Measurements from ENCODE around the gene RNF38. TPM values are rescaled to one million over a fixed set of nuclear protein-coding genes. Genes with fewer than 3 reads are reported as not detected.
"Not testable (repeated sequence)": the region's sequence is repeated elsewhere in the genome, so short reads cannot be mapped to it uniquely, and the experiment has no call there.

Gene RNF38
- total RNA-seq, 1 donor from 2014 or later, result 31.5 TPM

- DNase-seq (ENCODE audit: low spot score); H3K27me3 Mint-ChIP-seq (ENCODE audit: insufficient read depth); H3K36me3 Mint-ChIP-seq (ENCODE audit: low read depth); H3K9me3 Mint-ChIP-seq; H3K4me3 Mint-ChIP-seq; H3K27ac Mint-ChIP-seq; intact Hi-C loops (cut with micrococcal nuclease); H3K4me1 Mint-ChIP-seq (ENCODE audit: low read depth): not testable (repeated sequence)
Observed at GRCh38 chr9:36294996-36295395, 105.1 kb downstream of the RNF38 start.

GRCh38 chr9:36293918-36294317 lies 106.2 kb downstream of the RNF38 start:
- Mint-ChIP-seq H3K4me1 (ENCODE audit: low read depth) (no peaks in the 10 kb centered on the region), H3K4me3 (no peak overlapping the region), H3K27ac (no peak overlapping the region), H3K9me3 (no peaks in the 10 kb centered on the region), H3K27me3 (ENCODE audit: insufficient read depth) (no peaks in the 10 kb centered on the region), H3K36me3 (ENCODE audit: low read depth) (no peaks in the 10 kb centered on the region)
- DNase-seq (ENCODE audit: low spot score), result no peak
- intact Hi-C loops (cut with micrococcal nuclease), result no loop called here

GRCh38 chr9:36293171-36293570 lies 106.9 kb downstream of the RNF38 start:
- H3K27me3 Mint-ChIP-seq (ENCODE audit: insufficient read depth), result no peaks in the 10 kb centered on the region
- no peaks in the 10 kb centered on the region for H3K9me3 Mint-ChIP-seq
- H3K4me1 Mint-ChIP-seq (ENCODE audit: low read depth), result peaks cover 1% of the 10 kb centered on the region

GRCh38 chr9:36292641-36293040 lies 107.4 kb downstream of the RNF38 start:
- no peak overlapping the region for H3K4me3 Mint-ChIP-seq
- intact Hi-C loops (cut with micrococcal nuclease), result no loop called here

More at GRCh38 chr9:36293171-36293570, 106.9 kb downstream of the RNF38 start:
- H3K27ac Mint-ChIP-seq, result no peak overlapping the region
- H3K36me3 Mint-ChIP-seq (ENCODE audit: low read depth), result no peaks in the 10 kb centered on the region
- intact Hi-C loops (cut with micrococcal nuclease), result no loop called here
- no peak overlapping the region for H3K4me3 Mint-ChIP-seq
- no peak for DNase-seq (ENCODE audit: low spot score)

GRCh38 chr9:36290996-36291395 lies 109.1 kb downstream of the RNF38 start:
- H3K27ac Mint-ChIP-seq, result no peak overlapping the region
- no peak for DNase-seq (ENCODE audit: low spot score)

More at GRCh38 chr9:36292641-36293040, 107.4 kb downstream of the RNF38 start:
- Mint-ChIP-seq H3K4me1 (ENCODE audit: low read depth) (peaks cover 4% of the 10 kb centered on the region), H3K27me3 (ENCODE audit: insufficient read depth) (no peaks in the 10 kb centered on the region), H3K36me3 (ENCODE audit: low read depth) (no peaks in the 10 kb centered on the region), H3K9me3 (no peaks in the 10 kb centered on the region), H3K27ac (no peak overlapping the region)
- DNase-seq (ENCODE audit: low spot score), result no peak

GRCh38 chr9:36289836-36290435 lies 110.1 kb downstream of the RNF38 start:
- no peaks in the 10 kb centered on the region for H3K36me3 Mint-ChIP-seq (ENCODE audit: low read depth)

More at GRCh38 chr9:36290996-36291395, 109.1 kb downstream of the RNF38 start:
- H3K27me3 Mint-ChIP-seq (ENCODE audit: insufficient read depth), result no peaks in the 10 kb centered on the region
- no peaks in the 10 kb centered on the region for H3K36me3 Mint-ChIP-seq (ENCODE audit: low read depth)
- H3K9me3 Mint-ChIP-seq, result no peaks in the 10 kb centered on the region
- peaks cover 4% of the 10 kb centered on the region for H3K4me1 Mint-ChIP-seq (ENCODE audit: low read depth)
- intact Hi-C loops (cut with micrococcal nuclease), result no loop called here
- no peak overlapping the region for H3K4me3 Mint-ChIP-seq

GRCh38 chr9:36288070-36288469 lies 112.0 kb downstream of the RNF38 start:
- DNase-seq (ENCODE audit: low spot score), result no peak

More at GRCh38 chr9:36289836-36290435, 110.1 kb downstream of the RNF38 start:
- DNase-seq (ENCODE audit: low spot score), result no peak
- no peak overlapping the region for H3K4me3 Mint-ChIP-seq
- H3K4me1 Mint-ChIP-seq (ENCODE audit: low read depth), result peaks cover 4% of the 10 kb centered on the region
- intact Hi-C loops (cut with micrococcal nuclease), result no loop called here
- H3K9me3 Mint-ChIP-seq, result no peaks in the 10 kb centered on the region
- no peak overlapping the region for H3K27ac Mint-ChIP-seq
- H3K27me3 Mint-ChIP-seq (ENCODE audit: insufficient read depth), result no peaks in the 10 kb centered on the region

More at GRCh38 chr9:36288070-36288469, 112.0 kb downstream of the RNF38 start:
- no peaks in the 10 kb centered on the region for H3K27me3 Mint-ChIP-seq (ENCODE audit: insufficient read depth)
- peaks cover 4% of the 10 kb centered on the region for H3K4me1 Mint-ChIP-seq (ENCODE audit: low read depth)
- H3K27ac Mint-ChIP-seq, result no peak overlapping the region
- H3K4me3 Mint-ChIP-seq, result no peak overlapping the region
- H3K36me3 Mint-ChIP-seq (ENCODE audit: low read depth), result no peaks in the 10 kb centered on the region
- H3K9me3 Mint-ChIP-seq, result no peaks in the 10 kb centered on the region
- intact Hi-C loops (cut with micrococcal nuclease), result no loop called here

Other genes starting within 250 kb of the RNF38 start
- gene CCIN, start 230.9 kb downstream of the RNF38 start, total RNA-seq, result not detected in 2 replicates
- gene CLTA, start 209.3 kb downstream of the RNF38 start, total RNA-seq, result 175 and 182 TPM in 2 replicates
- 21.7 and 22.7 TPM in 2 replicates for gene GNE, start 141.8 kb downstream of the RNF38 start, total RNA-seq
- gene MELK, start 172.6 kb upstream of the RNF38 start, total RNA-seq, result 46.4 and 48.3 TPM in 2 replicates

All from activated T-helper 1 cell treated with anti-CD3 and anti-CD28 coated beads, Interleukin-12 subunit alpha, Interleukin-12 subunit beta, Interleukin-2, Interleukin-4 antibody, amounts not matched to agents 30 ng/mL and 10 ng/mL and 1 ng/mL, durations not matched to agents 14 hours and 24 hours and 36 hours (primary cell).